Measurements from ENCODE around the gene RAB26. TPM values are rescaled to one million over a fixed set of nuclear protein-coding genes. Genes with fewer than 3 reads are reported as not detected.
"Not testable (repeated sequence)": the region's sequence is repeated elsewhere in the genome, so short reads cannot be mapped to it uniquely, and the experiment has no call there.

The RAB26 gene
- polyA plus RNA-seq, 1 experiment, result 3.6 TPM

- H3K27ac ChIP-seq (ENCODE audit: low read depth, low read length), result no peak overlapping the region
- no peak for DNase-seq (ENCODE audit: low read depth, low spot score)
- no peak for TF ChIP-seq CTCF (IDR thresholded peaks at IDR 0.05; ENCODE audit: low read depth, low read length)
- H3K4me3 ChIP-seq (ENCODE audit: low read depth, low read length), result no peak overlapping the region
- CTCF ChIA-PET, result no interaction called here
- H3K9me3 ChIP-seq (ENCODE audit: control insufficient read depth, insufficient read depth, low read length), result peaks cover 8% of the 10 kb centered on the region
- peaks cover 43% of the 10 kb centered on the region for H3K27me3 ChIP-seq (ENCODE audit: control insufficient read depth, insufficient read depth, low read length)
- POLR2A ChIA-PET, result interaction anchor here (1.0 kb wide), 1 partner anchor 482 kb away, joined by 5 read pairs; the partner anchor contains the start of gene KCTD5
These were observed 51.9 kb downstream of the RAB26 start for GRCh38 chr16:2200313-2200712.

- H3K9me3 ChIP-seq (ENCODE audit: control insufficient read depth, insufficient read depth, low read length); DNase-seq (ENCODE audit: low read depth, low spot score); H3K27ac ChIP-seq (ENCODE audit: low read depth, low read length); CTCF ChIA-PET; H3K4me3 ChIP-seq (ENCODE audit: low read depth, low read length): not testable (repeated sequence)
- POLR2A ChIA-PET, result interaction anchor here (1.0 to 1.6 kb wide), 2 partner anchors 8 to 48 kb away, joined by 3 to 7 read pairs; partner anchors contain the start of gene TRAF7
- H3K27me3 ChIP-seq (ENCODE audit: control insufficient read depth, insufficient read depth, low read length), result peaks cover 23% of the 10 kb centered on the region
These were observed 54.8 kb downstream of the RAB26 start for GRCh38 chr16:2203119-2203688.

Small RNA genes within 50 kb of the gene (small RNA-seq; reads per million reads assigned to genes)
- gene MIR3180-5 (ENCODE audit: insufficient read length, low read depth) (not detected), gene MIR4516 (ENCODE audit: insufficient read length, low read depth) (not detected), gene RF00019 (ENCODE audit: insufficient read length, low read depth) (not detected), gene SNORD60 (ENCODE audit: insufficient read length, low read depth) (not detected)

Other genes with a start within 250 kb of the RAB26 start
- gene HS3ST6, start 230.2 kb upstream of the RAB26 start, polyA plus RNA-seq (2011; rRNA removed), result not detected in 2 replicates
- 23.1 and 32.6 TPM in 2 replicates for gene MSRB1, start 205.4 kb upstream of the RAB26 start, polyA plus RNA-seq (2011; rRNA removed)
- gene RPL3L, start 193.9 kb upstream of the RAB26 start, polyA plus RNA-seq (2011; rRNA removed), result not detected in 2 replicates
- 126 and 163 TPM in 2 replicates for gene NDUFB10, start 189.1 kb upstream of the RAB26 start, polyA plus RNA-seq (2011; rRNA removed)
- 2,494 and 4,570 TPM in 2 replicates for gene RPS2, start 183.8 kb upstream of the RAB26 start, polyA plus RNA-seq (2011; rRNA removed)
- gene RNF151, start 181.8 kb upstream of the RAB26 start, polyA plus RNA-seq (2011; rRNA removed), result not detected in 2 replicates
- gene TBL3, start 176.6 kb upstream of the RAB26 start, polyA plus RNA-seq (2011; rRNA removed), result 13.7 and 24.8 TPM in 2 replicates
- gene NOXO1, start 167.2 kb upstream of the RAB26 start, polyA plus RNA-seq (2011; rRNA removed), result not detected in 2 replicates
- gene GFER, start 164.4 kb upstream of the RAB26 start, polyA plus RNA-seq (2011; rRNA removed), result 15.8 and 19.5 TPM in 2 replicates
- gene SYNGR3, start 158.7 kb upstream of the RAB26 start, polyA plus RNA-seq (2011; rRNA removed), result 1.8 and 2.3 TPM in 2 replicates
- 8.2 and 10.7 TPM in 2 replicates for gene ZNF598, start 138.8 kb upstream of the RAB26 start, polyA plus RNA-seq (2011; rRNA removed)
- 0.66 and 0.94 TPM in 2 replicates for gene NPW, start 128.8 kb upstream of the RAB26 start, polyA plus RNA-seq (2011; rRNA removed)
- 16.7 and 23.5 TPM in 2 replicates for gene NHERF2, start 121.7 kb upstream of the RAB26 start, polyA plus RNA-seq (2011; rRNA removed)
- gene NTHL1, start 100.8 kb upstream of the RAB26 start, polyA plus RNA-seq (2011; rRNA removed), result 10.7 and 14.5 TPM in 2 replicates
- 35.9 and 42.2 TPM in 2 replicates for gene TSC2, start 100.6 kb upstream of the RAB26 start, polyA plus RNA-seq (2011; rRNA removed)
- 16.1 and 21.7 TPM in 2 replicates for gene PKD1, start 12.7 kb upstream of the RAB26 start, polyA plus RNA-seq (2011; rRNA removed)
- 35.2 and 49.3 TPM in 2 replicates for gene TRAF7, start 7.2 kb downstream of the RAB26 start, polyA plus RNA-seq (2011; rRNA removed)
- 0.01 and 0.02 TPM in 2 replicates for gene CASKIN1, start 48.0 kb downstream of the RAB26 start, polyA plus RNA-seq (2011; rRNA removed)
- gene MLST8, start 56.8 kb downstream of the RAB26 start, polyA plus RNA-seq (2011; rRNA removed), result 41.1 and 55.1 TPM in 2 replicates
- gene BRICD5, start 62.2 kb downstream of the RAB26 start, polyA plus RNA-seq (2011; rRNA removed), result 0.26 and 0.37 TPM in 2 replicates
- 3.6 and 4.8 TPM in 2 replicates for gene PGP, start 66.2 kb downstream of the RAB26 start, polyA plus RNA-seq (2011; rRNA removed)
- gene E4F1, start 75.0 kb downstream of the RAB26 start, polyA plus RNA-seq (2011; rRNA removed), result 8.5 and 11.2 TPM in 2 replicates
- gene DNASE1L2, start 87.8 kb downstream of the RAB26 start, polyA plus RNA-seq (2011; rRNA removed), result 0.14 and 0.19 TPM in 2 replicates
- gene ECI1, start 103.0 kb downstream of the RAB26 start, polyA plus RNA-seq (2011; rRNA removed), result 24.9 and 32.4 TPM in 2 replicates
- gene RNPS1, start 119.5 kb downstream of the RAB26 start, polyA plus RNA-seq (2011; rRNA removed), result 95.3 and 99.9 TPM in 2 replicates
- gene ABCA3, start 192.1 kb downstream of the RAB26 start, polyA plus RNA-seq (2011; rRNA removed), result 0.06 and 0.30 TPM in 2 replicates

Measured in AG04450 (cell line).